H1 (cell line): ENCODE measurements around the gene SEZ6. TPM values are rescaled to one million over a fixed set of nuclear protein-coding genes. Genes with fewer than 3 reads are reported as not detected.
A peak's percentile ranks its signal among the peaks of the same experiment; 100 is the strongest.

Experiments used
- CTCF ChIA-PET: fragments of 300-600 bp; sonication (Branson Sonifier 250); formaldehyde crosslinking; loops from one replicate; lab custom pipeline; 2021; ENCODE audit not compliant: partially characterized antibody; lab: Charles Lee
- POLR2A ChIA-PET: fragments of 300-600 bp; sonication (Branson Sonifier 250); formaldehyde crosslinking; loops from one replicate; lab custom pipeline; 2021; ENCODE audit warnings: inconsistent platforms; ENCODE audit not compliant: partially characterized antibody; lab: Charles Lee
- DNase-seq, 2 experiments: peaks; one replicate each; pipeline versions ENCODE4 v3.0.0 to v3.0.0-alpha.2; 2010 to 2022; ENCODE audit warnings: low spot score in 2 of 2, low read depth in 1 of 2, mixed read lengths in 1 of 2
- FAIRE-seq: peaks from 2 replicates; lab custom pipeline; 2011; peaks lifted over from hg19 to GRCh38; lab: Jason Lieb, UNC
- H2AFZ ChIP-seq: 2 replicates; pipeline ENCODE4 v1.8.1; 2012; ENCODE audit warnings: low read length, inconsistent platforms
- H2AK5ac ChIP-seq: 2 replicates; pipeline ENCODE4 v1.6.1; 2013; ENCODE audit warnings: low read depth, low read length
- H2BK120ac ChIP-seq: replicated peaks from 2 replicates; pipeline ENCODE3; 2013; ENCODE audit warnings: low read depth, low read length, inconsistent platforms
- H2BK12ac ChIP-seq: 2 replicates; pipeline ENCODE4 v1.6.1; 2013; ENCODE audit warnings: low read depth, low read length
- H2BK15ac ChIP-seq: 2 replicates; pipeline ENCODE4 v1.6.1; 2013; ENCODE audit warnings: low read length
- H2BK20ac ChIP-seq: 2 replicates; pipeline ENCODE4 v1.6.1; 2013; ENCODE audit warnings: low read length
- H2BK5ac ChIP-seq: 2 replicates; pipeline ENCODE4 v1.6.1; 2013; ENCODE audit warnings: low read depth, low read length
- H3K14ac ChIP-seq: 2 replicates; pipeline ENCODE4 v1.6.1; 2013; ENCODE audit warnings: inconsistent platforms; ENCODE audit not compliant: insufficient read length
- H3K18ac ChIP-seq: 2 replicates; pipeline ENCODE4 v1.6.1; 2013; ENCODE audit warnings: low read length; ENCODE audit errors: extremely low read depth
- H3K23ac ChIP-seq: 2 replicates; pipeline ENCODE4 v1.6.1; 2013; ENCODE audit warnings: inconsistent platforms; ENCODE audit not compliant: insufficient read length
- H3K23me2 ChIP-seq: 2 replicates; pipeline ENCODE4 v1.6.1; 2013; ENCODE audit warnings: low read depth, low read length
- H3K27ac ChIP-seq: 2 replicates; pipeline ENCODE4 v1.6.1; 2011; ENCODE audit warnings: low read depth, low read length, inconsistent platforms
- H3K27me3 ChIP-seq, 4 experiments: replicated peaks in 1 of 4; 1 replicate in 1 of 4; 2 replicates in 3 of 4; pipeline versions ENCODE4 v1.6.1 to v1.8.1; 2011 to 2013; ENCODE audit warnings: low read length in 3 of 4, mild to moderate bottlenecking in 3 of 4, inconsistent platforms in 2 of 4, mixed read lengths in 2 of 4, moderate library complexity in 1 of 4; ENCODE audit not compliant: control insufficient read depth in 3 of 4, insufficient read depth in 3 of 4; ENCODE audit errors: extremely low read depth in 1 of 4
- H3K36me3 ChIP-seq, 4 experiments: 2 replicates each; pipeline versions ENCODE4 v1.6.1 to v1.8.1; 2011 to 2013; ENCODE audit warnings: mild to moderate bottlenecking in 4 of 4, low read length in 3 of 4, moderate library complexity in 2 of 4, control low read depth in 1 of 4, inconsistent platforms in 1 of 4; ENCODE audit not compliant: insufficient read depth in 4 of 4, control insufficient read depth in 2 of 4
- H3K4ac ChIP-seq: replicated peaks from 2 replicates; pipeline ENCODE3; 2013; ENCODE audit warnings: low read length, low read depth, mixed read lengths, inconsistent platforms; ENCODE audit not compliant: insufficient read length
- H3K4me1 ChIP-seq, 4 experiments: replicated peaks in 1 of 4; 1 replicate in 1 of 4; 2 replicates in 3 of 4; pipeline versions ENCODE4 v1.6.1 to v1.8.1; 2011 to 2013; ENCODE audit warnings: low read length in 3 of 4, inconsistent platforms in 2 of 4, mixed read lengths in 1 of 4; ENCODE audit not compliant: insufficient read depth in 4 of 4, control insufficient read depth in 3 of 4
- H3K4me2 ChIP-seq, 2 experiments: 2 replicates each; pipeline versions ENCODE4 v1.6.1 to v1.8.1; 2011 to 2013; ENCODE audit warnings: low read depth in 2 of 2, low read length in 2 of 2, control low read depth in 1 of 2, inconsistent platforms in 1 of 2, mild to moderate bottlenecking in 1 of 2; ENCODE audit not compliant: insufficient read depth in 1 of 2
- H3K4me3 ChIP-seq, 4 experiments: fragments of 200-600, 300-600 bp in 1 of 4; sonication (generic), shearing (Covaris generic), sonication (Bioruptor Twin) in 1 of 4; 2 replicates each; pipeline versions ENCODE4 v1.5.1 to v1.8.1; 2011 to 2016; ENCODE audit warnings: low read length in 4 of 4, low read depth in 3 of 4, control low read depth in 2 of 4, inconsistent platforms in 2 of 4, mild to moderate bottlenecking in 2 of 4, mixed read lengths in 1 of 4, moderate library complexity in 1 of 4; ENCODE audit not compliant: insufficient read depth in 2 of 4; ENCODE audit errors: extremely low read depth in 1 of 4
- H3K56ac ChIP-seq: replicated peaks from 2 replicates; pipeline ENCODE3; 2013; ENCODE audit warnings: low read depth, mild to moderate bottlenecking, mixed read lengths, low read length, inconsistent platforms; ENCODE audit not compliant: insufficient read length
- H3K79me1 ChIP-seq: 2 replicates; pipeline ENCODE4 v1.6.1; 2013; ENCODE audit warnings: low read depth, low read length, control low read depth
- H3K79me2 ChIP-seq, 2 experiments: 2 replicates each; pipeline versions ENCODE4 v1.6.1 to v1.8.1; 2012 to 2013; ENCODE audit warnings: low read length in 2 of 2, mild to moderate bottlenecking in 2 of 2, inconsistent platforms in 1 of 2; ENCODE audit not compliant: insufficient read depth in 2 of 2, control insufficient read depth in 1 of 2
- H3K9ac ChIP-seq, 4 experiments: replicated peaks in 1 of 4; 1 replicate in 1 of 4; 2 replicates in 3 of 4; pipeline versions ENCODE4 v1.6.1 to v1.8.1; 2011 to 2013; ENCODE audit warnings: low read depth in 3 of 4, low read length in 3 of 4, control low read depth in 2 of 4, mild to moderate bottlenecking in 2 of 4, moderate library complexity in 2 of 4, inconsistent platforms in 1 of 4; ENCODE audit errors: extremely low read depth in 1 of 4
- H3K9me3 ChIP-seq, 2 experiments: 2 replicates each; pipeline versions ENCODE4 v1.6.1 to v1.8.1; 2012 to 2013; ENCODE audit warnings: mild to moderate bottlenecking in 2 of 2, moderate library complexity in 2 of 2, control low read depth in 1 of 2, inconsistent platforms in 1 of 2, low read depth in 1 of 2, low read length in 1 of 2, mixed read lengths in 1 of 2; ENCODE audit not compliant: insufficient read depth in 2 of 2
- H4K20me1 ChIP-seq, 2 experiments: replicated peaks in 1 of 2; 2 replicates each; pipeline versions ENCODE3 to v1.8.1; 2011 to 2013; ENCODE audit warnings: inconsistent platforms in 2 of 2, low read length in 2 of 2, mild to moderate bottlenecking in 1 of 2; ENCODE audit not compliant: insufficient read depth in 2 of 2, control insufficient read depth in 1 of 2
- H4K5ac ChIP-seq: 2 replicates; pipeline ENCODE4 v1.6.1; 2013; ENCODE audit warnings: low read length, low read depth, mixed read lengths, inconsistent platforms; ENCODE audit not compliant: insufficient read length
- H4K8ac ChIP-seq: 2 replicates; pipeline ENCODE4 v1.8.0; 2013; ENCODE audit warnings: mild to moderate bottlenecking, moderate library complexity, low read length, inconsistent platforms; ENCODE audit not compliant: insufficient read depth; ENCODE audit errors: extremely low read depth
- H4K91ac ChIP-seq: replicated peaks from 2 replicates; pipeline ENCODE3; 2013; ENCODE audit warnings: low read length, mixed read lengths, inconsistent platforms; ENCODE audit not compliant: insufficient read length
- ATF2 ChIP-seq: IDR thresholded peaks from 2 replicates; pipeline ENCODE4 v1.6.1; 2012; ENCODE audit warnings: low read length, inconsistent platforms
- KDM4A ChIP-seq: IDR thresholded peaks from one replicate; pipeline ENCODE4 v1.7.1; 2012; ENCODE audit warnings: low read depth, mild to moderate bottlenecking, moderate library complexity, low read length, inconsistent platforms; ENCODE audit not compliant: severe bottlenecking
- RFX5 ChIP-seq: IDR thresholded peaks from 2 replicates; pipeline ENCODE4 v1.6.1; 2011; ENCODE audit warnings: low read depth, low read length, improper control_type of control experiment, borderline replicate concordance
- WGBS, 2 experiments: shearing (Covaris generic) in 1 of 2; methylation state at CpG; one replicate each; pipeline versions ENCODE4 v1.1.6 to v1.1.7; 2013 to 2015; ENCODE audit warnings: low lambda C conversion rate in 2 of 2, mixed read lengths in 2 of 2, inconsistent platforms in 1 of 2, low coverage in 1 of 2, missing lambda C conversion rate in 1 of 2; ENCODE audit not compliant: insufficient replicate concordance in 2 of 2, insufficient coverage in 1 of 2, insufficient read length in 1 of 2; ENCODE audit errors: extremely low coverage in 1 of 2, missing lambda C conversion rate in 1 of 2; 5-methylcytosine and 5-hydroxymethylcytosine counted together
- polyA plus RNA-seq, 7 experiments: library from polyadenylated mRNA; depleted of rRNA in 3 of 7; stranded (reverse) in 5 of 7; unstranded in 2 of 7; fragments of >200 nt in 5 of 7; fragments of 200-250 nt in 2 of 7; gene quantifications; 1 replicate in 5 of 7; 2 replicates in 1 of 7; 4 replicates in 1 of 7; pipeline versions ENCODE4 v1.2.1 to v1.2.3, GENCODE V29; 2011 to 2013; ENCODE audit warnings: missing spikeins in 2 of 7, mixed read lengths in 2 of 7
- total RNA-seq: library from RNA; stranded (reverse); fragmentation: NEBNext Ultra II Directional; extraction: Animal tissue kit (Norgen Biotek cat#: 25700); gene quantifications from 2 replicates; pipeline ENCODE4 v1.2.1, GENCODE V29; 2021

The SEZ6 gene
- total and polyA plus RNA-seq, 2 of the 8 experiments (the other 6 are each of a cell fraction or from before 2014, with no cell fraction given): 6.9 to 16.1 TPM

- Histone ChIP-seq H2BK12ac (0 out of 2 replicates have a peak overlapping the region, but pooled peaks have one; percentile 51), H2AFZ (no peak overlapping the region), H4K20me1 (no peaks in the 10 kb centered on the region), H2AK5ac (peak overlapping the region; percentile 45; the same call in 1 of the 2 replicates), H3K23me2 (peaks cover 3% of the 10 kb centered on the region), H3K23ac (peak overlapping the region; percentile 6), H4K5ac (no peak overlapping the region), H2BK15ac (0 out of 2 replicates have a peak overlapping the region, but pooled peaks have one; percentile 16), H3K14ac (no peak overlapping the region), H3K56ac (no peak overlapping the region), H3K79me2 (no peaks in the 10 kb centered on the region), H3K36me3 (no peaks in the 10 kb centered on the region), H3K4me2 (no peak overlapping the region), H3K27me3 (no peaks in the 10 kb centered on the region; a peak in 1 of 7 replicates), H3K4me1 (peaks cover 7 to 23% (median 11%) of the 10 kb centered on the region in 4 experiments; a peak in 5 of 7 replicates), H3K9ac (no peak overlapping the region), H3K4me3 (no peak overlapping the region), H3K9me3 (no peaks in the 10 kb centered on the region), H3K4ac (no peak overlapping the region), H4K8ac (no peak overlapping the region), H3K79me1 (no peaks in the 10 kb centered on the region; the same call in 1 of the 2 replicates), H4K91ac (no peak overlapping the region), H3K18ac (no peak overlapping the region), H3K27ac (no peak overlapping the region), H2BK5ac (peak overlapping the region; percentile 40; the same call in 1 of the 2 replicates), H2BK20ac (no peak overlapping the region), H2BK120ac (no peak overlapping the region)
- FAIRE-seq (no peak), DNase-seq (no peak)
- ChIA-PET CTCF (interaction anchor here (1.0 to 15.6 kb wide), 6 partner anchors 9 to 159 kb away, joined by 3 to 548 read pairs (median 4); no protein-coding TSS in a partner anchor), POLR2A (interaction anchor here (1.1 to 1.4 kb wide), 3 partner anchors 15 to 119 kb away, joined by 3 to 5 read pairs (median 4); no protein-coding TSS in a partner anchor)
- TF ChIP-seq RFX5 (no peak), ATF2 (no peak), KDM4A (no peak)
- 82% methylated on average over 3 of the region's 3 CpGs; no CpG with 5 or more reads in 1 of the 2 experiments for WGBS, 2 experiments
These were observed 49.0 kb downstream of the SEZ6 start for GRCh38 chr17:28956861-28957260.
